Mucosa of rectum (tissue), 2 donors: ENCODE measurements around the gene IL15.
"Not testable (repeated sequence)": the region's sequence is repeated elsewhere in the genome, so short reads cannot be mapped to it uniquely, and the experiment has no call there.

Experiments used
- H3K27ac ChIP-seq, 2 donors: one replicate each; pipeline ENCODE4 v1.7.0; 2013; ENCODE audit warnings: inconsistent platforms in 2 of 2, low read depth in 2 of 2, low read length in 2 of 2
- H3K27me3 ChIP-seq, 2 donors: one replicate each; pipeline ENCODE4 v1.7.0; 2013; ENCODE audit warnings: low read length in 2 of 2; ENCODE audit not compliant: control insufficient read depth in 2 of 2, insufficient read depth in 2 of 2
- H3K36me3 ChIP-seq, 2 donors: one replicate each; pipeline ENCODE4 v1.7.0; 2013; ENCODE audit warnings: low read length in 2 of 2; ENCODE audit not compliant: control insufficient read depth in 2 of 2, insufficient read depth in 2 of 2
- H3K4me1 ChIP-seq, 2 donors: one replicate each; pipeline ENCODE4 v1.7.0; 2013; ENCODE audit warnings: low read length in 2 of 2, mild to moderate bottlenecking in 1 of 2; ENCODE audit not compliant: control insufficient read depth in 2 of 2, insufficient read depth in 2 of 2
- H3K4me3 ChIP-seq, 2 donors: one replicate each; pipeline ENCODE4 v1.7.0; 2013; ENCODE audit warnings: low read length in 2 of 2
- H3K9ac ChIP-seq, 2 donors: one replicate each; pipeline ENCODE4 v1.7.0; 2013; ENCODE audit warnings: low read length in 2 of 2, low read depth in 1 of 2, mild to moderate bottlenecking in 1 of 2
- H3K9me3 ChIP-seq, 2 donors: one replicate each; pipeline ENCODE4 v1.7.0; 2013; ENCODE audit warnings: low read length in 2 of 2; ENCODE audit not compliant: control insufficient read depth in 2 of 2
- donor health status: healthy.
- donor health status: Normal muscosa, but diverticular disease.

The IL15 gene

GRCh38 chr4:141713771-141714445 is 77.5 kb downstream of the IL15 start:
- Histone ChIP-seq H3K9ac (no peak overlapping the region), H3K27ac (no peak overlapping the region), H3K36me3 (no peaks in the 10 kb centered on the region), H3K4me1 (no peaks in the 10 kb centered on the region), H3K27me3 (no peaks in the 10 kb centered on the region), H3K9me3 (no peaks in the 10 kb centered on the region), H3K4me3 (no peak overlapping the region)

- no peaks in the 10 kb centered on the region for H3K9me3 ChIP-seq
- H3K27me3 ChIP-seq: no peaks in the 10 kb centered on the region
- no peak overlapping the region for H3K4me3 ChIP-seq
- H3K27ac ChIP-seq: no peak overlapping the region
- H3K36me3 ChIP-seq: no peaks in the 10 kb centered on the region
- no peak overlapping the region for H3K9ac ChIP-seq
- H3K4me1 ChIP-seq: no peaks in the 10 kb centered on the region
Observed at GRCh38 chr4:141719585-141719984, 83.2 kb downstream of the IL15 start.

- Histone ChIP-seq H3K4me3 (no peak overlapping the region), H3K9me3 (no peaks in the 10 kb centered on the region), H3K4me1 (no peaks in the 10 kb centered on the region), H3K36me3 (no peaks in the 10 kb centered on the region), H3K27ac (no peak overlapping the region), H3K27me3 (no peaks in the 10 kb centered on the region), H3K9ac (no peak overlapping the region)
Observed at GRCh38 chr4:141721174-141721573, 84.8 kb downstream of the IL15 start.

GRCh38 chr4:141724646-141725045 is 88.3 kb downstream of the IL15 start:
- H3K36me3 ChIP-seq: no peaks in the 10 kb centered on the region
- no peak overlapping the region for H3K9ac ChIP-seq
- H3K27me3 ChIP-seq: no peaks in the 10 kb centered on the region
- H3K4me3 ChIP-seq: no peak overlapping the region
- H3K9me3 ChIP-seq: no peaks in the 10 kb centered on the region
- H3K27ac ChIP-seq: no peak overlapping the region
- no peaks in the 10 kb centered on the region for H3K4me1 ChIP-seq

- Histone ChIP-seq H3K4me3 (no peak overlapping the region), H3K9ac (no peak overlapping the region), H3K4me1 (no peaks in the 10 kb centered on the region), H3K36me3 (peaks cover 5 to 7% of the 10 kb centered on the region in 2 donors), H3K9me3 (no peaks in the 10 kb centered on the region), H3K27me3 (no peaks in the 10 kb centered on the region), H3K27ac (no peak overlapping the region)
Observed at GRCh38 chr4:141727420-141727819, 91.0 kb downstream of the IL15 start.

- Histone ChIP-seq H3K4me3 (no peak overlapping the region), H3K27me3 (no peaks in the 10 kb centered on the region), H3K27ac (no peak overlapping the region), H3K9me3 (no peaks in the 10 kb centered on the region), H3K36me3 (peaks cover 5 to 7% of the 10 kb centered on the region in 2 donors), H3K9ac (no peak overlapping the region), H3K4me1 (no peaks in the 10 kb centered on the region)
Observed at GRCh38 chr4:141730805-141731204, 94.4 kb downstream of the IL15 start.

GRCh38 chr4:141731481-141731880 is 95.1 kb downstream of the IL15 start:
- Histone ChIP-seq H3K9me3 (no peaks in the 10 kb centered on the region), H3K27ac (no peak overlapping the region), H3K27me3 (no peaks in the 10 kb centered on the region), H3K9ac (no peak overlapping the region), H3K36me3 (peaks cover 5 to 7% of the 10 kb centered on the region in 2 donors), H3K4me1 (no peaks in the 10 kb centered on the region), H3K4me3 (no peak overlapping the region)

- Histone ChIP-seq H3K4me3 (no peak overlapping the region), H3K9ac (no peak overlapping the region), H3K27ac (no peak overlapping the region), H3K27me3 (no peaks in the 10 kb centered on the region), H3K9me3 (peaks cover 0 to 9% of the 10 kb centered on the region in 2 donors), H3K4me1 (no peaks in the 10 kb centered on the region), H3K36me3 (no peaks in the 10 kb centered on the region)
Observed at GRCh38 chr4:141739636-141740035, 103.3 kb downstream of the IL15 start.

- H3K9ac ChIP-seq: no peak overlapping the region
- no peaks in the 10 kb centered on the region for H3K27me3 ChIP-seq
- no peaks in the 10 kb centered on the region for H3K4me1 ChIP-seq
- H3K36me3 ChIP-seq: no peaks in the 10 kb centered on the region
- no peak overlapping the region for H3K4me3 ChIP-seq
- H3K9me3 ChIP-seq: peaks cover 0 to 2% of the 10 kb centered on the region in 2 donors
- H3K27ac ChIP-seq: no peak overlapping the region
Observed at GRCh38 chr4:141746026-141746425, 109.6 kb downstream of the IL15 start.

- not testable (repeated sequence) for H3K4me1 ChIP-seq
Observed at GRCh38 chr4:141751806-141752205, 115.4 kb downstream of the IL15 start.

GRCh38 chr4:141757287-141757686 is 120.9 kb downstream of the IL15 start:
- no peaks in the 10 kb centered on the region for H3K4me1 ChIP-seq
- no peaks in the 10 kb centered on the region for H3K36me3 ChIP-seq
- no peak overlapping the region for H3K9ac ChIP-seq
- H3K27ac ChIP-seq: no peak overlapping the region
- H3K4me3 ChIP-seq: no peak overlapping the region
- no peaks in the 10 kb centered on the region for H3K27me3 ChIP-seq
- no peaks in the 10 kb centered on the region for H3K9me3 ChIP-seq

More at GRCh38 chr4:141751806-141752205, 115.4 kb downstream of the IL15 start:
- H3K9ac ChIP-seq, H3K27ac ChIP-seq, H3K4me3 ChIP-seq, H3K9me3 ChIP-seq, H3K27me3 ChIP-seq, H3K36me3 ChIP-seq: not testable (repeated sequence)
